GM15510 (cell line): Measurements from ENCODE around the gene FGD1.

Experiments used
- POLR2A ChIP-seq: IDR thresholded peaks from 3 replicates; pipeline ENCODE4 v1.6.1; 2011; ENCODE audit warnings: borderline replicate concordance; ENCODE audit not compliant: insufficient read length; ENCODE audit errors: extremely low read depth

The FGD1 gene

GRCh38 chrX:54495814-54496516, at the start of gene FGD1:
Gene FGD1 (minus strand): TSS chrX:54496234. CDS start chrX:54495432, 802 bp downstream.
- TF ChIP-seq POLR2A: no peak

- no peak for TF ChIP-seq POLR2A
Observed at GRCh38 chrX:54540289-54540688, 44.3 kb upstream of the FGD1 start.

GRCh38 chrX:54534271-54534670, 38.2 kb upstream of the FGD1 start:
- TF ChIP-seq POLR2A: no peak

- no peak for TF ChIP-seq POLR2A
Observed at GRCh38 chrX:54530357-54530900, 34.4 kb upstream of the FGD1 start.

DNA sequence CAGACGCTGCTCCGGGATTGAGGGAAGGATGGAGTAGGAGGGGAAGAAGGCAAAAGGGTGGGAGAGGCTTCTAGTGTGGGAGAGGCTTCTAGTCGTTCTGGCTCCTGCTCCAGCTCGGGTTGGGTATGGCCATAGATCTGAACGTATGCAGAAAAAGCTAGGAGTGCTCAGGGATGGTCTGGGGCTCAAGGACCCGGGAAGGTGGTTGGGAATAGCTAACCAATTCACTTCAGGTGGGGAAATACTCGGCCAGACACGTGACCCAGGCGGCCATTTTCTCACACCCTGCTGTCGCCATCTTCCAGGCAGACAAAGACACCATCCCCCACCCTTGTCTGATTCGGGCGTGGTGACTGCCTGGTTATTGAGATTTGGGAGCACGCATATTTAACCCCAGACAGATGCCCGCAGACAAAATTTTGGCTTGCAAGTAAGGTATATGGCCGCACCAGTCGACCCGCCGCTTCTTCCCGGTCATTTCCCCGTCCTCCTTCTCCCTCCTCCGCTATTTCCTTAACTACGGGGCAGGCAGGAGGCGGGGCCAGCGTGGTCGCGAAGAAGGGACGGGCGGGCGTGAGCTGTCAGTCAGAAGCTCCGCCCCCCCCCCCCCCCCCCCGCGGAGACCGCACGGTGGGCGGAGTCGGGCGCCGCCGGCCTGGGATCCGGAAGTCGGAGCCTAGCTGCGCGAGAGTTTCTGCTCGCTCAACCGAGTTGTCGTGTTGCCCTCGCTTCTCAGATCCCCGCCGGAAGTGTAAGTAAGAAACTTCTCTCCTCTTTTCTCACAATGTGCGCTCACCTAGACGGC, 33.7 kb upstream of the FGD1 start, which contains the start of gene GNL3L:
Gene GNL3L (plus strand): TSS at position 668 of the 805 bp plus-strand sequence. CDS start 2,348 bp downstream, outside the sequence.
- peak; percentile 47 for TF ChIP-seq POLR2A

DNA sequence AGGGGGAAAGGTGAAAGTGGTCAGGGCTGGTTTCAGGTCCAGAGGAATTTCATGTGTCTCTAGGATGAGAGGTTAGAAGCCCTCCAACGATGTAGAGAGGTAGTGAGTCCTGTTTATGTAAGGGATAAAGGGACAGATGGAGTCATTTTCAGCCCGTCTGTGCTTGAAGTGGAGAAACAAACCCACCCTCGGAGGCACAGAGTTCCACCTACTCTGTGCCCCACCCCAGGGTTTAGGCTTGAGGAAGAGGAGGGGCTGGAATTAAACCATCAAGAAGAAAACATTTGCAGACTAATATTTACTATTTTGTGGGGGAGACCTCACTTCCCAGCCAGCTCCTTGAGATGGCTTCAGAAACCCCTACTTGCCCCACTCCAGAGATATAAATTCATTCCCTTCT, 33.1 kb upstream of the FGD1 start:
- TF ChIP-seq POLR2A: no peak

- no peak for TF ChIP-seq POLR2A
Observed at GRCh38 chrX:54509400-54509799, 13.4 kb upstream of the FGD1 start.

GRCh38 chrX:54496936-54497335, 902 bp upstream of the FGD1 start:
- TF ChIP-seq POLR2A: no peak

GRCh38 chrX:54496517-54496852, 451 bp upstream of the FGD1 start:
- TF ChIP-seq POLR2A: no peak

DNA sequence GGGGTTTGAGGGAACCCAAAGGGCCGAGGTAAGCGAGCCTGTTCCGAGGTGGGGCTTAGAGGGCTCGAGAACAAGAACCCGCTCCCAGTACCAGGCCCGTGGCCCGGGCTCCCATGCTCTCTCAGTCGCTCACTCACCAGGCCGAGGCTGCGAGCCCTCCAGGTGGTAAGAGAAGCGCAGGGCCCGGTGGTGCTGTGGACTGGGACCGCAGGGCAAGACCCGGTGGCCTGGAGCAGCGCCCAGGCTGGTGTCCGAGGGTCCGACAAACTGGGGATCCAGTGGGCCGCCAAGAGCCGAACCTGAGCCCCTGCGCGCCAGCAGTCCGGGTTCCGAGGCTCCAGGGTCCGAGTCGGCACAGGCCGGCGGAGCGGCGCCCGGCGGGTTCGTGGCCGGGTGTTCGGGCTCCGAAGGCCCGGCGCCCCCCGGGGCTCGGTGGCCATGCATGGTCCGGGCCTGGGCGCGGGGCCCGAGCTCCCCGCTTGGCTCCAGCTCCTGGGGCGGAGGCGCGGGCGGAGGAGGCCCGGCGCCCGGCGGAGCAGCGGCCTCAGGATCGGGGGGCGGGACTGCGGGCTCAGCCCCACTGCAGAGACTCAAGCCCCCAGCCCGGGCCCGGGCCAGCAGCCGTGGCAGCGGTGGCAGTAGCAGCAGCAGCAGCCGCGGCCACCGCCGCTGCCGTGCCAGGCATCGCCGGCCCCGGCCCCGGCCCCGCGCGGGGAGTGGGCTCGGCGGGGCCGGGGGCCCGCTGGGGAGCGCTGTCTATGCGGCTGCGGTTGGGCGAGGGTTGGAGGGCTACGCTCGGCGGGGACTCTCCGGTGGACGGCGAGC, 833 bp downstream of the FGD1 start:
- TF ChIP-seq POLR2A: no peak

GRCh38 chrX:54494166-54494988, 1.7 kb downstream of the FGD1 start:
- no peak for TF ChIP-seq POLR2A

GRCh38 chrX:54492340-54492739, 3.7 kb downstream of the FGD1 start:
- TF ChIP-seq POLR2A: no peak

DNA sequence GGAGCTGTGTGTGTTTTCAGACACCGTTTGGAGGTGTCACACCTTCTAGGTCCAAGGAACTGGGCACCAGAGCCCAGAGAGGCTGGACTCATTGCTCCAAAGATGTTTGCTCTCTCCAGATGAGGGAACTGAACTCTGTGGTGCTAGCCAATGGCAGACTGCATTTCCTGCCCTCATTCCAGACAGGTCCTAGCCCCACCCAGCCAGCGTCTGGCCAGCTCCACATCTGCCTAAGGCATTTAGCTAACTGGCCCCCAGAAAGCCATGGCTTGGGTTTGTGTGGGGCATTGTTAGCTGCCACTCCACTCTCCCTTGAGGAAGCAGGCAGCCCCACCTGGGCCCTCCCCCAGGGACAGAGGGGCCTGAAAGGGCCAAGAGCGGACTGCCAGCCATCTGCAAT, 11.4 kb downstream of the FGD1 start:
- no peak for TF ChIP-seq POLR2A

- TF ChIP-seq POLR2A: no peak
Observed at GRCh38 chrX:54483946-54484345, 12.1 kb downstream of the FGD1 start.
